ENCODE results near the gene EREG. TPM values are rescaled to one million over a fixed set of nuclear protein-coding genes. Genes with fewer than 3 reads are reported as not detected.

The EREG gene
- total RNA-seq, 1 experiment from 2014 or later = not detected

DNA sequence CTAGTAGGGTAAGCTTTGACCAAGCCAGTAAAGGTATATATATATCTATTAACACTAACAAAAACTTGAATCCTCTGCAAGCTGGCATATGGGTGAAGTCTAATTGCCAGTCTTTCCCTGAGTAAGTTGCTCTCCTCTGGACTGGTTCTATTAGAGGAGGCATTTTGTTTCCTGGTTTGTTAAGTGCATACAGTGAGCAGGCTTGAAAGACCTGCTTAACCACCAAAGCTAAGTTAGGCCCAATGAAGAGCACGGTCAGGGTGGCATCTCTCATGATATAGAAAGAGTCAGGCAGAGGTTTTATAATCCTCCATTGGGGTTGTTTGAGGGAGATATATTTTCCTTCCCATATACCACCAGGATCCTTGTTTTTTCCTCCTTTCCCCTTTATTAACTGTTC is 70.4 kb downstream of the EREG start:
- Histone ChIP-seq H2BK15ac (ENCODE audit: low read depth, low read length) (no peak overlapping the region), H3T11ph (ENCODE audit: low read length) (no peak overlapping the region), H2BK12ac (ENCODE audit: insufficient read length, low read depth, low read length) (no peak overlapping the region), H3K4me2 (ENCODE audit: insufficient read depth, insufficient read length, low read length) (no peak overlapping the region), H2AK5ac (ENCODE audit: insufficient read length, low read length) (no peak overlapping the region), H3K23me2 (ENCODE audit: insufficient read length, low read depth, low read length, poor library complexity, severe bottlenecking) (no peaks in the 10 kb centered on the region), H3K4ac (ENCODE audit: low read depth, low read length) (no peak overlapping the region), H3K9ac (ENCODE audit: extremely low read depth, insufficient read length, low read length) (no peak overlapping the region), H2AFZ (ENCODE audit: low read length) (no peak overlapping the region), H3K27ac (ENCODE audit: insufficient read length, low read depth, low read length) (no peak overlapping the region), H4K20me1 (ENCODE audit: control insufficient read depth, insufficient read depth, insufficient read length) (no peaks in the 10 kb centered on the region), H4K5ac (ENCODE audit: insufficient read length, low read depth, low read length) (no peak overlapping the region), H3K18ac (ENCODE audit: insufficient read length, low read depth, low read length) (no peak overlapping the region), H4K91ac (ENCODE audit: insufficient read length, low read depth, low read length) (no peak overlapping the region), H3K27me3 (ENCODE audit: insufficient read depth, low read length) (no peaks in the 10 kb centered on the region), H3K56ac (ENCODE audit: insufficient read length, low read depth, low read length) (no peak overlapping the region), H3K23ac (ENCODE audit: insufficient read length, low read depth, low read length) (no peak overlapping the region), H3K4me1 (ENCODE audit: insufficient read depth, low read length) (no peaks in the 10 kb centered on the region), H2BK20ac (ENCODE audit: low read depth, low read length, poor library complexity, severe bottlenecking) (no peak overlapping the region), H2BK5ac (ENCODE audit: insufficient read length, low read length) (no peak overlapping the region), H3K79me1 (ENCODE audit: insufficient read depth, low read depth, low read length, poor library complexity, severe bottlenecking) (no peaks in the 10 kb centered on the region), H3K9me3 (ENCODE audit: control insufficient read depth, low read depth, low read length) (no peaks in the 10 kb centered on the region), H4K8ac (replicated peaks; ENCODE audit: insufficient read length, low read depth, low read length) (no peak overlapping the region), H2BK120ac (ENCODE audit: low read depth, low read length, poor library complexity, severe bottlenecking) (no peak overlapping the region), H3K14ac (ENCODE audit: insufficient read depth, low read length) (no peak overlapping the region), H3K79me2 (ENCODE audit: insufficient read depth, low read length) (no peaks in the 10 kb centered on the region)
- DNase-seq = no peak
- no peak overlapping the region for H3K27ac Mint-ChIP-seq
- H3K4me3 Mint-ChIP-seq = no peak overlapping the region
- H3K27me3 Mint-ChIP-seq (ENCODE audit: low read depth) = no peaks in the 10 kb centered on the region
- TF ChIP-seq, protein P1, sequence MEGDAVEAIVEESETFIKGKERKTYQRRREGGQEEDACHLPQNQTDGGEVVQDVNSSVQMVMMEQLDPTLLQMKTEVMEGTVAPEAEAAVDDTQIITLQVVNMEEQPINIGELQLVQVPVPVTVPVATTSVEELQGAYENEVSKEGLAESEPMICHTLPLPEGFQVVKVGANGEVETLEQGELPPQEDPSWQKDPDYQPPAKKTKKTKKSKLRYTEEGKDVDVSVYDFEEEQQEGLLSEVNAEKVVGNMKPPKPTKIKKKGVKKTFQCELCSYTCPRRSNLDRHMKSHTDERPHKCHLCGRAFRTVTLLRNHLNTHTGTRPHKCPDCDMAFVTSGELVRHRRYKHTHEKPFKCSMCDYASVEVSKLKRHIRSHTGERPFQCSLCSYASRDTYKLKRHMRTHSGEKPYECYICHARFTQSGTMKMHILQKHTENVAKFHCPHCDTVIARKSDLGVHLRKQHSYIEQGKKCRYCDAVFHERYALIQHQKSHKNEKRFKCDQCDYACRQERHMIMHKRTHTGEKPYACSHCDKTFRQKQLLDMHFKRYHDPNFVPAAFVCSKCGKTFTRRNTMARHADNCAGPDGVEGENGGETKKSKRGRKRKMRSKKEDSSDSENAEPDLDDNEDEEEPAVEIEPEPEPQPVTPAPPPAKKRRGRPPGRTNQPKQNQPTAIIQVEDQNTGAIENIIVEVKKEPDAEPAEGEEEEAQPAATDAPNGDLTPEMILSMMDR (conservative IDR thresholded peaks at IDR 0.05) = no peak
- WGBS (ENCODE audit: extremely low coverage, insufficient read length, low lambda C conversion rate) = no CpG with 5 or more reads among the region's 1 CpG
- H3K9me3 Mint-ChIP-seq = no peaks in the 10 kb centered on the region; a peak in 1 of 5 replicates
- no peaks in the 10 kb centered on the region for H3K4me1 Mint-ChIP-seq
- H3K36me3 Mint-ChIP-seq (ENCODE audit: insufficient read depth in 1 of 3, low read depth in 3 of 3) = no peaks in the 10 kb centered on the region
